Measurements from ENCODE around the gene RAB10.
"Not testable (repeated sequence)": the region's sequence is repeated elsewhere in the genome, so short reads cannot be mapped to it uniquely, and the experiment has no call there.

The RAB10 gene

GRCh38 chr2:26058390-26058789, 24.5 kb downstream of the RAB10 start:
- no peak for DNase-seq (ENCODE audit: low spot score)

- no peak for DNase-seq (ENCODE audit: low spot score)
Measured at GRCh38 chr2:26059542-26059941, 25.7 kb downstream of the RAB10 start.

- no peak for DNase-seq (ENCODE audit: low spot score)
Measured at GRCh38 chr2:26061539-26061938, 27.7 kb downstream of the RAB10 start.

GRCh38 chr2:26064846-26065245, 31.0 kb downstream of the RAB10 start:
- no peak for DNase-seq (ENCODE audit: low spot score)

- DNase-seq (ENCODE audit: low spot score) = no peak
Measured at GRCh38 chr2:26067186-26067974, 33.5 kb downstream of the RAB10 start.

- DNase-seq (ENCODE audit: low spot score) = no peak
Measured at GRCh38 chr2:26067980-26068507, 34.2 kb downstream of the RAB10 start.

- no peak for DNase-seq (ENCODE audit: low spot score)
Measured at GRCh38 chr2:26068602-26069298, 34.9 kb downstream of the RAB10 start.

GRCh38 chr2:26070730-26071129, 36.8 kb downstream of the RAB10 start:
- DNase-seq (ENCODE audit: low spot score) = no peak

- peak; percentile 57 for DNase-seq (ENCODE audit: low spot score)
Measured at GRCh38 chr2:26072925-26073768, 39.3 kb downstream of the RAB10 start.

- no peak for DNase-seq (ENCODE audit: low spot score)
Measured at GRCh38 chr2:26073830-26074229, 39.9 kb downstream of the RAB10 start.

GRCh38 chr2:26074676-26075075, 40.8 kb downstream of the RAB10 start:
- DNase-seq (ENCODE audit: low spot score) = no peak

- no peak for DNase-seq (ENCODE audit: low spot score)
Measured at GRCh38 chr2:26075173-26075572, 41.3 kb downstream of the RAB10 start.

- DNase-seq (ENCODE audit: low spot score) = no peak
Measured at GRCh38 chr2:26076001-26076587, 42.2 kb downstream of the RAB10 start.

- no peak for DNase-seq (ENCODE audit: low spot score)
Measured at GRCh38 chr2:26077291-26077690, 43.4 kb downstream of the RAB10 start.

GRCh38 chr2:26078939-26079338, 45.1 kb downstream of the RAB10 start:
- DNase-seq (ENCODE audit: low spot score) = no peak

GRCh38 chr2:26080356-26080755, 46.5 kb downstream of the RAB10 start:
- DNase-seq (ENCODE audit: low spot score) = no peak

- DNase-seq (ENCODE audit: low spot score) = not testable (repeated sequence)
Measured at GRCh38 chr2:26080925-26081324, 47.0 kb downstream of the RAB10 start.

GRCh38 chr2:26081556-26081955, 47.7 kb downstream of the RAB10 start:
- no peak for DNase-seq (ENCODE audit: low spot score)

- DNase-seq (ENCODE audit: low spot score) = no peak
Measured at GRCh38 chr2:26086155-26086637, 52.3 kb downstream of the RAB10 start.

- no peak for DNase-seq (ENCODE audit: low spot score)
Measured at GRCh38 chr2:26086779-26087178, 52.9 kb downstream of the RAB10 start.

- DNase-seq (ENCODE audit: low spot score) = peak; percentile 64
Measured at GRCh38 chr2:26088038-26088643, 54.3 kb downstream of the RAB10 start.
